Erythroblast (primary cell): ENCODE data around the gene PLD2.

Experiments
- GATA1 ChIP-seq: IDR thresholded peaks from 2 replicates; pipeline ENCODE4 v1.6.1; 2011; ENCODE audit warnings: low read depth, mild to moderate bottlenecking, control low read depth, low read length, moderate library complexity
- POLR2A ChIP-seq: IDR thresholded peaks from 2 replicates; pipeline ENCODE4 v1.6.1; 2011; ENCODE audit warnings: mild to moderate bottlenecking, low read length

GRCh38 chr17:4811471-4811870 is 4.5 kb downstream of the PLD2 start:
- TF ChIP-seq POLR2A (no peak), GATA1 (no peak)
